PFSK-1 (cell line): Measurements from ENCODE around the gene TMEM100.
A peak's percentile ranks its signal among the peaks of the same experiment; 100 is the strongest.

Experiments used
- POLR2AphosphoS5 ChIP-seq: IDR thresholded peaks from 2 replicates; pipeline ENCODE4 v1.6.1; 2012; ENCODE audit warnings: low read depth, mild to moderate bottlenecking, control low read depth, low read length, moderate library complexity
- SIN3A ChIP-seq: IDR thresholded peaks from 2 replicates; pipeline ENCODE4 v1.6.1; 2012; ENCODE audit warnings: mild to moderate bottlenecking, low read length, moderate library complexity, borderline replicate concordance; ENCODE audit not compliant: insufficient read depth
- TAF1 ChIP-seq: IDR thresholded peaks from 2 replicates; pipeline ENCODE4 v1.6.1; 2012; ENCODE audit warnings: low read length, control low read depth, borderline replicate concordance; ENCODE audit not compliant: insufficient read depth
- TF ChIP-seq, protein P1 (sequence below), 2 experiments: IDR thresholded peaks; 2 replicates each; pipeline versions ENCODE4 v1.6.1 to v1.8.0; 2011 to 2012; ENCODE audit warnings: low read depth in 2 of 2, low read length in 2 of 2, control low read depth in 1 of 2, inconsistent platforms in 1 of 2, mild to moderate bottlenecking in 1 of 2, moderate library complexity in 1 of 2; ENCODE audit not compliant: insufficient read depth in 1 of 2

DNA sequence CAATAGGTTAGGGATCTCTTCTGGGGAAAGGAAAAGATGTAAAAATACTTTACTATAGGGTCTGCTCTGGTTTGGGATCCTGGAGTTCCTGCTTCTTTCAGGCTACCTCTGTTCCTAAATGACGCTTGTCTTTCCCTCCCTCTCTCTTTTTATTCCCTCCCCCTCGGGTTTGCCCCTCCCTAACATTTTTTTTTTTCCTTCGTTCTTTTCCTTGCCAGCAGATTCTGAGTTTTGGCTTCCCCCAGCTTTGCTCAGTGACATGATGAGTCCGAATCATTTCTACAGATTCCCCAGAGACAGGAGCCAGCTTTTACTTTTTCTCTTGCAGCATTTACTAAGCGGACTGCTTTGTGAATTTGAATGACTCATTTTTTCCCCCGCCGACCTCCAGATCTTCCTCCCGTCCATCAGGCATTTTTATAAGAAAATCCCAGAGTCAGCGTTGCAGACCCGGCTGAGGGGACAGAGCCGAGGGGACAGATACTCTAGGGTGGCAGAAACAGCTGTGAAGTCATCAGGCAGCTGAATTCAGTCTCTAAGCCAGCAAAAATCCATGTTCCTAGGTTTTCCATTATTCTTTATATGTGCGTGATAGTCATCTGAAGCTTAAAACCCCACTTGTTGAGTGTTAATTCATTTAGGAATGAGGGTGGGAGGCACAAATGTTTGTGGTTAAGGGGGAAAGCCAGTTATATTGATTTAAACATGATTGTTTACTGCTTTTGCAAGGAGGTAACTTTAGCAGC is at the start of gene TMEM100:
- TF ChIP-seq, protein P1, sequence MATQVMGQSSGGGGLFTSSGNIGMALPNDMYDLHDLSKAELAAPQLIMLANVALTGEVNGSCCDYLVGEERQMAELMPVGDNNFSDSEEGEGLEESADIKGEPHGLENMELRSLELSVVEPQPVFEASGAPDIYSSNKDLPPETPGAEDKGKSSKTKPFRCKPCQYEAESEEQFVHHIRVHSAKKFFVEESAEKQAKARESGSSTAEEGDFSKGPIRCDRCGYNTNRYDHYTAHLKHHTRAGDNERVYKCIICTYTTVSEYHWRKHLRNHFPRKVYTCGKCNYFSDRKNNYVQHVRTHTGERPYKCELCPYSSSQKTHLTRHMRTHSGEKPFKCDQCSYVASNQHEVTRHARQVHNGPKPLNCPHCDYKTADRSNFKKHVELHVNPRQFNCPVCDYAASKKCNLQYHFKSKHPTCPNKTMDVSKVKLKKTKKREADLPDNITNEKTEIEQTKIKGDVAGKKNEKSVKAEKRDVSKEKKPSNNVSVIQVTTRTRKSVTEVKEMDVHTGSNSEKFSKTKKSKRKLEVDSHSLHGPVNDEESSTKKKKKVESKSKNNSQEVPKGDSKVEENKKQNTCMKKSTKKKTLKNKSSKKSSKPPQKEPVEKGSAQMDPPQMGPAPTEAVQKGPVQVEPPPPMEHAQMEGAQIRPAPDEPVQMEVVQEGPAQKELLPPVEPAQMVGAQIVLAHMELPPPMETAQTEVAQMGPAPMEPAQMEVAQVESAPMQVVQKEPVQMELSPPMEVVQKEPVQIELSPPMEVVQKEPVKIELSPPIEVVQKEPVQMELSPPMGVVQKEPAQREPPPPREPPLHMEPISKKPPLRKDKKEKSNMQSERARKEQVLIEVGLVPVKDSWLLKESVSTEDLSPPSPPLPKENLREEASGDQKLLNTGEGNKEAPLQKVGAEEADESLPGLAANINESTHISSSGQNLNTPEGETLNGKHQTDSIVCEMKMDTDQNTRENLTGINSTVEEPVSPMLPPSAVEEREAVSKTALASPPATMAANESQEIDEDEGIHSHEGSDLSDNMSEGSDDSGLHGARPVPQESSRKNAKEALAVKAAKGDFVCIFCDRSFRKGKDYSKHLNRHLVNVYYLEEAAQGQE (IDR thresholded peaks at IDR 0.05; ENCODE audit: insufficient read depth in 1 of 2, low read depth in 2 of 2, low read length in 2 of 2), result no peak
- TF ChIP-seq POLR2AphosphoS5, result peak; percentile 70
- peak; percentile 22; the same call in 1 of the 2 replicates for TF ChIP-seq TAF1
- peak; percentile 79; the same call in 1 of the 2 replicates for TF ChIP-seq SIN3A
